Measurements from ENCODE around the gene GPR37. TPM values are rescaled to one million over a fixed set of nuclear protein-coding genes. Genes with fewer than 3 reads are reported as not detected.

Gene GPR37
- total and polyA plus RNA-seq, 12 donors: 0.11 to 14.3 (median 0.17) TPM; not detected in 4

- no peak for DNase-seq
- no peak for TF ChIP-seq CTCF (IDR thresholded peaks at IDR 0.05)
- no peak for TF ChIP-seq POLR2A (IDR thresholded peaks at IDR 0.05)
- 80 to 90% (median 83%) methylated on average over 2 of the region's 2 CpGs for WGBS, 4 donors
- Histone ChIP-seq H3K27ac (no peak overlapping the region), H3K36me3 (replicated peaks in 1 of 2) (no peaks in the 10 kb centered on the region), H3K4me1 (replicated peaks in 1 of 2) (no peaks in the 10 kb centered on the region), H3K9me3 (replicated peaks in 1 of 3) (no peaks in the 10 kb centered on the region), H3K4me3 (no peak overlapping the region), H3K27me3 (no peaks in the 10 kb centered on the region)
- intact Hi-C loops (cut with DNase I): no loop called here
These were observed 15.8 kb upstream of the GPR37 start for GRCh38 chr7:124781418-124781817.

GRCh38 chr7:124780608-124781007, 15.0 kb upstream of the GPR37 start:
- no peak overlapping the region for H3K27ac ChIP-seq
- no peaks in the 10 kb centered on the region for H3K9me3 ChIP-seq (replicated peaks in 1 of 3)
- DNase-seq: no peak
- WGBS, 4 donors: 88 to 94% (median 92%) methylated on average over 1 of the region's 1 CpG
- no peak overlapping the region for H3K4me3 ChIP-seq
- H3K4me1 ChIP-seq (replicated peaks in 1 of 2): no peaks in the 10 kb centered on the region
- no peak for TF ChIP-seq POLR2A (IDR thresholded peaks at IDR 0.05)
- TF ChIP-seq CTCF (IDR thresholded peaks at IDR 0.05): no peak
- H3K27me3 ChIP-seq: no peaks in the 10 kb centered on the region
- H3K36me3 ChIP-seq (replicated peaks in 1 of 2): no peaks in the 10 kb centered on the region
- intact Hi-C loops (cut with DNase I): no loop called here

- H3K27me3 ChIP-seq: no peaks in the 10 kb centered on the region
- no peaks in the 10 kb centered on the region for H3K9me3 ChIP-seq (replicated peaks in 1 of 3)
- intact Hi-C loops (cut with DNase I): no loop called here
- no peak overlapping the region for H3K27ac ChIP-seq
- no peak for DNase-seq
- H3K4me3 ChIP-seq: no peak overlapping the region
- TF ChIP-seq CTCF (IDR thresholded peaks at IDR 0.05) (no peak), POLR2A (IDR thresholded peaks at IDR 0.05) (no peak)
- no peaks in the 10 kb centered on the region for H3K4me1 ChIP-seq (replicated peaks in 1 of 2)
- no peaks in the 10 kb centered on the region for H3K36me3 ChIP-seq (replicated peaks in 1 of 2)
These were observed 14.5 kb upstream of the GPR37 start for GRCh38 chr7:124780056-124780455.

- H3K27me3 ChIP-seq: no peaks in the 10 kb centered on the region
- H3K4me3 ChIP-seq: no peak overlapping the region
- H3K27ac ChIP-seq: no peak overlapping the region
- TF ChIP-seq CTCF (IDR thresholded peaks at IDR 0.05) (no peak), POLR2A (IDR thresholded peaks at IDR 0.05) (no peak)
- H3K4me1 ChIP-seq (replicated peaks in 1 of 2): no peaks in the 10 kb centered on the region
- no peaks in the 10 kb centered on the region for H3K36me3 ChIP-seq (replicated peaks in 1 of 2)
- intact Hi-C loops (cut with DNase I): no loop called here
- H3K9me3 ChIP-seq (replicated peaks in 1 of 3): no peaks in the 10 kb centered on the region
- DNase-seq: no peak
These were observed 14.0 kb upstream of the GPR37 start for GRCh38 chr7:124779620-124780019.
